Mesothelial cell of epicardium (in vitro differentiated cells): ENCODE results near the gene RASGEF1C. TPM values are rescaled to one million over a fixed set of nuclear protein-coding genes. Genes with fewer than 3 reads are reported as not detected.
"Not testable (repeated sequence)": the region's sequence is repeated elsewhere in the genome, so short reads cannot be mapped to it uniquely, and the experiment has no call there.

ENCODE experiments used
- DNase-seq, 2 experiments: peaks; one replicate each; pipeline ENCODE4 v3.0.0; 2021; ENCODE audit warnings: low spot score in 2 of 2; ENCODE audit not compliant: unreplicated experiment in 2 of 2
- H3K27ac Mint-ChIP-seq: 2 replicates; pipeline ENCODE4 v1.8.0; 2021; ENCODE audit warnings: mixed read lengths
- H3K27me3 Mint-ChIP-seq: 2 replicates; pipeline ENCODE4 v1.8.0; 2021; ENCODE audit warnings: low read depth, mixed read lengths
- H3K36me3 Mint-ChIP-seq: 2 replicates; pipeline ENCODE4 v1.8.0; 2021; ENCODE audit warnings: mixed read lengths
- H3K4me1 Mint-ChIP-seq: 2 replicates; pipeline ENCODE4 v1.8.0; 2021; ENCODE audit warnings: mixed read lengths
- H3K4me3 Mint-ChIP-seq: 2 replicates; pipeline ENCODE4 v1.8.0; 2021; ENCODE audit warnings: mild to moderate bottlenecking, moderate library complexity, mixed read lengths
- H3K9me3 Mint-ChIP-seq: 2 replicates; pipeline ENCODE4 v1.8.0; 2021; ENCODE audit warnings: mixed read lengths
- CTCF ChIP-seq: fragments of 200-600 bp; sonication (generic); IDR thresholded peaks from one replicate; pipeline ENCODE4 v1.5.0; 2021; ENCODE audit warnings: antibody characterized with exemption; ENCODE audit not compliant: unreplicated experiment
- total RNA-seq: library from RNA; stranded (reverse); gene quantifications from 3 replicates; pipeline ENCODE4 v1.2.1, GENCODE V29; 2021

Gene RASGEF1C
- total RNA-seq, 1 donor from 2014 or later = 0.42 TPM

DNA sequence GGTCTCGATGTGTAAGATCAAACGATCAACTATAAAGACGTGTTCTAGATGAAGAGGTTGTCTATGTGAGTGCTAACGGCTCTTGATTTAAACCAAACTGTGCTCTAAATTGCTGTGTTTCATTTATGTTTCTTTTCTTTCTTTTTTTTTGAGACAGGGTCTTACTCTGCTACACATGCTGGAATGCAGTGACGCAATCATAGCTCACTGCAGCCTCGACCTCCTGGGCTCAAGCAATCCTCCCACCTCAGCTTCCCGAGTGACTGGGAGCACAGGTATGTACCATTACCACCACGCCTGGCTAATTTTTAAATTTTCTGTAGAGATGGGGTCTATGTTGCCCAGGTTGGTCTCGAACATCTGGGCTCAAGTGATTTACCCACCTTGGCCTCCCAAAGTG is 113.5 kb downstream of the RASGEF1C start:
- Mint-ChIP-seq H3K27me3 (no peaks in the 10 kb centered on the region), H3K36me3 (no peaks in the 10 kb centered on the region), H3K27ac (peak overlapping the region; percentile 80), H3K4me3 (no peak overlapping the region), H3K9me3 (no peaks in the 10 kb centered on the region), H3K4me1 (peaks cover 16% of the 10 kb centered on the region)
- DNase-seq = no peak
- no peak for TF ChIP-seq CTCF

DNA sequence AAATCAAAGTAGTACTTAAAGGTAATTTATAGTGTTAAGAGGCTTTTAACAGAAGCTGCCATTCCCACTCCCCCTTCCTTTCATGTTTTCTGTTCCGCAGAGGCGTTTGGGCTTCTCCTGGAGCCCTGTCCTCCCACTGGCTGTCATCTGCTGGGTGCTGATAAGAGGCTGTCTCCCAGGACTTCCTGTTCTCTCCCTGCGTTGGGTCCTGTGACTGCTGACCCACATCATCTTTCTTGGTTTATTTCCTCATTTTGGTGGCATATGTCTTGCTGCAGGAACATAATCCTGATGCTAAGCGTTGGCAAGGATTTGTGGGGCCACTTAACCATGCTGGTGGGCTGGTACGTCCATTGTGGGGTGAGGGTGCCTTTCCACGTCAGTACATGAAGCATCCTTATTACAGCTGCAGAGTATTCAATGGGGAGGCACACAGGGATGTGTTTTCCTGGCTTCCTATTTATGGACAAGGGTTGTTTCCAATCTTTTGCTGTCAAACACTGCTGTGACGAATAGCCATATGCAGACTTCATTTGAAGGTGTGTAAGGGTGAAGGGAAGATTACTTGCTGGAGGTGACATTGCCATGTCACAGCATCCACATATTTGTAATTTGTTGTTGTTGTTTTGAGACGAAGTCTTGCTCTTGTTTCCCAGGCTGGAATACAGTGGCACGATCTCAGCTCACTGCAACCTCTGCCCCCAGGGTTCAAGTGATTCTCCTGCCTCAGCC is 115.2 kb downstream of the RASGEF1C start:
- H3K36me3 Mint-ChIP-seq = no peaks in the 10 kb centered on the region
- no peak overlapping the region for H3K27ac Mint-ChIP-seq
- no peak for DNase-seq
- peaks cover 19% of the 10 kb centered on the region for H3K4me1 Mint-ChIP-seq
- H3K9me3 Mint-ChIP-seq = no peaks in the 10 kb centered on the region
- no peaks in the 10 kb centered on the region for H3K27me3 Mint-ChIP-seq
- TF ChIP-seq CTCF = no peak
- no peak overlapping the region for H3K4me3 Mint-ChIP-seq

GRCh38 chr5:180093241-180093640 is 115.8 kb downstream of the RASGEF1C start:
- no peaks in the 10 kb centered on the region for H3K9me3 Mint-ChIP-seq
- H3K36me3 Mint-ChIP-seq = no peaks in the 10 kb centered on the region
- no peak overlapping the region for H3K4me3 Mint-ChIP-seq
- peaks cover 19% of the 10 kb centered on the region for H3K4me1 Mint-ChIP-seq
- no peak overlapping the region for H3K27ac Mint-ChIP-seq
- H3K27me3 Mint-ChIP-seq = no peaks in the 10 kb centered on the region
- DNase-seq = no peak
- TF ChIP-seq CTCF = no peak

GRCh38 chr5:180090769-180091546 is 118.1 kb downstream of the RASGEF1C start:
- H3K27me3 Mint-ChIP-seq = no peaks in the 10 kb centered on the region
- H3K4me1 Mint-ChIP-seq = peaks cover 21% of the 10 kb centered on the region
- H3K36me3 Mint-ChIP-seq = no peaks in the 10 kb centered on the region
- no peaks in the 10 kb centered on the region for H3K9me3 Mint-ChIP-seq
- DNase-seq = no peak
- H3K27ac Mint-ChIP-seq = no peak overlapping the region
- TF ChIP-seq CTCF = peak; percentile 23
- H3K4me3 Mint-ChIP-seq = peak overlapping the region; percentile 59

DNA sequence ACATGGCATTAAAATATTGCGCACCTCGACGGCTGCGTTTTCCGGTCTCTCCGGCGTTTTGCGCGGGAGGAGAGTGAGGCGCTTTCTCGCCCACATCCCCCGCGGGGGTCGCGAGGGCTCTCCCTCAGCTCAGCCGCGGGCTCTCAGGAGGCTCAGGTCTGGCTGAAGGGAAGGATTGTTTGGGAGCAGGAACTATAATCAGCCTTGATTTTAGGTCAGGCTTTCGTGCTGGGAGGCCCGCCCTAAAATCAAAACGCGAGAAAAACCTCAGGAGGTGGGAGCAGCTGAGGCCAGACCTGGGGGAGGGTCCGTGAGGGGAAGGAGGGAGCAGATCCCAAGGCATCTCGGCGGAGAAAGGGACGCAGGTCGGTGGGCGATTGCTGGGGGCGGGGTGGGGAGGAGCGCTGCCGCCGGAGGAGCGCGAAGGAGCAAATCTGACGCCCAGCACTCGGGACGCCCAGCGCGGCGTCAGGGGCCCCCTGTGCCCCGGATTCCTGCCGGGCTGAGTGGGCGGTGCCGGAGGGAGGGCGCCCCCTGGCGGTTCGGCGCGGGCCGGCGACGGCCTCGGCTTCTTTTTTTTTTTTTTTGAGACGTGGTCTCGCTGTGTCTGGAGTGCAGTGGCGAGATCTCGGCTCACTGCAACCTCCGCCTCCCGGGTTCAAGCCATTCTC is 118.8 kb downstream of the RASGEF1C start:
- Mint-ChIP-seq H3K9me3 (no peaks in the 10 kb centered on the region), H3K27me3 (no peaks in the 10 kb centered on the region), H3K27ac (peak overlapping the region; percentile 91), H3K36me3 (no peaks in the 10 kb centered on the region), H3K4me3 (peak overlapping the region; percentile 81), H3K4me1 (peaks cover 20% of the 10 kb centered on the region)
- DNase-seq = peak; percentile 75 to 90
- peak; percentile 99 for TF ChIP-seq CTCF

- H3K9me3 Mint-ChIP-seq, H3K36me3 Mint-ChIP-seq, H3K27me3 Mint-ChIP-seq, H3K27ac Mint-ChIP-seq, DNase-seq: not testable (repeated sequence)
- Mint-ChIP-seq H3K4me1 (peaks cover 23% of the 10 kb centered on the region), H3K4me3 (peak overlapping the region; percentile 81)
Measured at GRCh38 chr5:180089628-180090027, 119.4 kb downstream of the RASGEF1C start.
